ENCODE measurements around the gene RNPEP.
"Not testable (repeated sequence)": the region's sequence is repeated elsewhere in the genome, so short reads cannot be mapped to it uniquely, and the experiment has no call there.

RNPEP gene

GRCh38 chr1:202036595-202037387 lies 54.3 kb downstream of the RNPEP start:
- DNase-seq (ENCODE audit: low read depth in 2 of 2) = no peak

- no peak for DNase-seq (ENCODE audit: low read depth in 2 of 2)
Measured at GRCh38 chr1:202037706-202038296, 55.4 kb downstream of the RNPEP start.

GRCh38 chr1:202038688-202039346 lies 56.4 kb downstream of the RNPEP start:
- DNase-seq (ENCODE audit: low read depth in 2 of 2) = no peak

DNA sequence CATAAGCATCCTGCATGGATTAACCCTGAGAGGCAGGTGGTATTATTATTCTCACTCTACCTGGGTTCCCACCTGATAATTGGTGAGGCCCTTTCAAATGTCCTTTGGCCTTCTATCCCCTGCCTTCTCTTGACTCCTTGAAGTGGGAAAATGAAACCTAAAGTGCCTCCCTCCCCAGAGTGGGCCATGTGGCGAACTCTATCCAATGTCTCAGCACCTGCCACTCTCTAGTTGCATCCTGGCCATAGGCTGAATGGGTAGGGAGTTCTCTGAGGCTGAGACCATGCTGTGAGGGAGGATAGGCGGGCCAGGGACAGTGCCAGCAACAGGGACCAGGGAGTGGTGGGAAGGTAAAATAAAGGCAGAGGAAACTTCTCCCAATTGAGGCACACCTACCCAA lies 63.3 kb downstream of the RNPEP start:
- no peak for DNase-seq (ENCODE audit: low read depth in 2 of 2)

- DNase-seq (ENCODE audit: low read depth in 2 of 2) = no peak
Measured at GRCh38 chr1:202046227-202046626, 63.8 kb downstream of the RNPEP start.

- DNase-seq (ENCODE audit: low read depth in 2 of 2) = no peak
Measured at GRCh38 chr1:202046748-202047708, 64.6 kb downstream of the RNPEP start.

DNA sequence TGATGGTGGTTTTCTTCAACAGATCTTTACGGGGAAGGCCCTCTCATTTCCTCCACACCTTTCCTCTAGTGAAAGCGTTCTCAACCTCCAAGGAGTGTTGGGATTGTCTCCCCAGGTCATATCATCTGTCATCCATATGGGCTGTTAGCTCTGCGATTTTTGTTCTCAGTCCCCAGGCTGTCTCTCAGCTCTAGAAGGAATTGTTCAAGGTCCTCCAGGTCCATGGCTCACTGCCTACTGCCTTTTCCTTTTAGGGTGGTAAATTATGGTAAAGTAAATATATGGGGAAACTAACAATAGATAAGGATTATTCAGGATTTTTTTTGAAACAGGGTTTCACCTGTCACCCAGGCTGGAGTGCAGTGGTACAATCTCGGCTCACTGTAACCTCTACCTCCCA lies 65.5 kb downstream of the RNPEP start:
- DNase-seq (ENCODE audit: low read depth in 2 of 2) = no peak

DNA sequence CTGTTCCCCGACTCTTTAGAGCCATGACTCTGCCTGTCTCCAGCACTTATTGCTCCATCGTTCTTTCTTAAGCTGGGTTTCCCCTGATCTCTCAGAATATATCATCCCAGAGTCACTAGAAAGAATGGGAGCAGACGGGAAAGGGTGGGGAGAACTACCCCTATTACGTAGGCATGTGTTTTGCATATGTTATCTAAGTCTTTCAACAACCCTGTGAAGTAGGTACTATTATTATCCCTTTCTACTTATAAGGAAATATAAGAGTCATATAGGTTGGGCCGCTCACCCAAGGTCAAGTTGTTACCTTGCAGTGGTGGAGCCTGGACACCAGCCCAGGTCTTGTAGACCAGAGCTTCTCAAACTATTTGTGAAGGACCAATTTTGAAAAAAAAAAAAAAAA lies 66.7 kb downstream of the RNPEP start:
- DNase-seq (ENCODE audit: low read depth in 2 of 2) = no peak

DNA sequence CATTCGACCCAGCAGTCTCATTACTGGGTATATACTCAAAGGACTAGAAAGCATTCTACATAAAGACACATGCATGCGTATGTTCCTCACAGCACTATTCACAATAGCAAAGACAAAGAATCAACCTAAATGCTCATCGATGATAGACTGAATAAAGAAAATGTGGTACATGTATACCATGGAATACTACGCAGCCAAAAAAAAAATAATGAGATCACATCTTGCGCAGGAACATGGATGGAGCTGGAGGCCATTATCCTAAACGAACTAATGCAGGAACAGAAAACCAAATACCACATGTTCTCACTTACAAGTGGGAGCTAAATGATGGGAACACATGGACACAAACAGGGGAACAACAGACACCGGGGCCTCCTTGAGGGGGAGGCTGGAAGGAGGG lies 71.6 kb downstream of the RNPEP start:
- DNase-seq (ENCODE audit: low read depth in 2 of 2) = no peak

DNA sequence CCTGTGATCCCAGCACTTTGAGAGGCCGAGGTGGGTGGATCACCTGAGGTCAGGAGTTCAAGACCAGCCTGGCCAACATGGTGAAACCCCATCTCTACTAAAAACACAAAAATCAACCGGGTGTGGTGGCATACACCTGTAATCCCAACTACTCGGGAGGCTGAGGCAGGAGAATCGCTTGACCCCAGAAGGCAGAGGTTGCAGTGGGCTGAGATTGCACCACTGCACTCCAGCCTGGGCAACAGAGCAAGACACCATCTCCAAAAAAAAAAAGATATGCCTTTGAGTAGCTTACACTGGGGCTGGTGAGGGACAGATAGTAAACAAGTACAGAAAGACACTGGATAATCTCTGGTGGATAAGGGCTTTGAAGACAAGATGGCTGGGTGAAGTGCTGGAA lies 72.2 kb downstream of the RNPEP start:
- DNase-seq (ENCODE audit: low read depth in 2 of 2) = not testable (repeated sequence)

Measured in stimulated activated CD4-positive, alpha-beta T cell treated with anti-CD3 and anti-CD28 coated beads, Interleukin-12 subunit alpha, Interleukin-12 subunit beta, amount 100 ng/mL, for 24 hours (primary cell).